HG02571 (cell line): ENCODE data around the gene RAB23.
A peak's percentile ranks its signal among the peaks of the same experiment; 100 is the strongest.
"Not testable (repeated sequence)": the region's sequence is repeated elsewhere in the genome, so short reads cannot be mapped to it uniquely, and the experiment has no call there.

Experiments used
- ATAC-seq: cut with Tn5 transposase; IDR thresholded peaks from one replicate; pipeline ENCODE4 v1.9.1; 2021; ENCODE audit warnings: mild to moderate bottlenecking, moderate library complexity; ENCODE audit not compliant: unreplicated experiment

Gene RAB23

GRCh38 chr6:57243954-57244353 lies 21.8 kb upstream of the RAB23 start:
- no peak for ATAC-seq

DNA sequence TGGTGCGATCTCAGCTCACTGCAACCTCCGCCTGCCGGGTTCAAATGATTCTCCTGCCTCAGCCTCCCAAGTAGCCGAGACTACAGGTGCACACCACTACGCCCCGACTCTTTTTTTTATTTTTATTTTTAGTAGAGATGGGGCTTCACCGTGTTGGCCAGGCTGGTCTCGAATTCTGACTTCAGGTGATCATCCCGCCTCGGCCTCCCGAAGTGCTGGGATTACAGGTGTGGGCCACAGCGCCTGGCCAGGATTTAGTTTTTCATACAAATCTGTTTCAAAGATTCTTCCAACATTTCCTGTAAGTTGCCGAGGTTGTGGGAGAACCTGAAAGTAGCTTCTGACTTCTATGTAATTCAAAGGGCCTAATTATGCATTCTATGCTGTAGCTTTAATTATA lies 21.4 kb upstream of the RAB23 start:
- ATAC-seq, result not testable (repeated sequence)

DNA sequence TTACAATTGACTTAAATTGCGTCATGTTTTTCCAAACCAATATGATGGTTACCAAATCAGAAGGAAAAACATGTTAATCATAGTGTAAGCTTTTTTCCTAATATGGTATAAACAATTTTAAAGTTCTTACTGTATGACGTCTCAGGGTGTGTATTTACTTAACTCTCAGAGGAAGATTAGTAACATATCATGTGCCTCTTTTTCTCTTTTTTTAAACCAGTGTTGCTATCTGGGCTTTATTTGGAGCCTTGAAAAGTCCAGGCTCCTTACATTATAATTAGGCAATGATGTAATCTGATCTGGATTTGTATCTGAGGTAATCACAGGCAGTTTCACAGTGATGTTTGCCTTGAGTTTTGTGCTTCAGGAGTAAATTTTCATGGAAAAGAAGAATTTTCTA lies 20.4 kb upstream of the RAB23 start:
- ATAC-seq, result no peak

DNA sequence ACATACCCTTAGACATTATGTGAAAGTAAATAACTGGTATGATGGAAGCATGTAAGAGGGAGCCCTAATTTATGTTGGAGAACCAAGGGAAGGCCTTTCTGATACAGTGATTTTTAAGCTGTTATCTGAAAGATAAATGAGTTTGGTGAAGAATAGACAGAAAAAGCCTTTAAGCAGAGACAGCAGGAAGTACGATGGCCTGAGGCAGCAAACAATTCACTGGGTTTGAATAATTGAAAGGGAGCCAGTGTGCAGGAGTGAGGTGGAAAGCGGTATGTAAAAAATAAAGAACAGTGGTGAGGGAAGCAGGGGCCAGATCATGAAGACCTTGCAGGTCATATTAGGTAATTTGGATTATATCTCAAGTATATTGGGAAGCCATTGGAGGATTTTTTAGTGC lies 4.1 kb upstream of the RAB23 start:
- ATAC-seq, result no peak

DNA sequence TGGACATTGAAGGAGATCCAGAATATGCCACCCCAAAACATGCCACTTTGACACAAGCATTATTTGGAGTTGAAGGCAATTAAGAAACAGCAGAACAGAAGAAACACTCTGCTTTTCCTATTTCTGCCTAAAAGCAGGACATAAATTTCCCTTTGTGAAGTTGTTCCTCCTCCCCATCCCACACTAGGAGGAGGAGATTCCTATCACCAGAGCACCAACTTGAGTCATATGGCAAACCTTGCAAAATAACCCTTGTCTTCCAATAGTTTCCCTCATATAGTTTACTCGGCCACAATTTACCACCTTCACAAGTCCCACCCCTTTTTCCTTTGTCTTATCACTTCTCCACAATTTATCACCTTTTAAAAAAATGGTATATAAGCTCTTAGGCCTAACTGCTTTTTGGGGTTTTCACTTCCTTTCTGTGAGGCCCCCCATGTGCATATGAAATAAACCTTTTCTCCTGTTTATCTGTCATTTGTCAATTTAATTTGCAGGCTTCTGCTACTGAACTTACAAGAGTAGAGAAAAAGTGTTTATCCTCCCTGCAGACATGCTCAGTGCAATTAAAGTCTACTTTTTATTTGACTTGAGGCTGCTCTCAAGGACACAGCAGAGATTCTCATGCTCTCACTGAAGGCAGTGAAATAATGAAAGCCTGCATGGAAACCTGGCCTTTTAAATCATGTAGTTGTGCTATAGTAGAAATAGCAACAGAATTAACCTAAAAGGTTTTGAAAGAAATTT lies 2.8 kb upstream of the RAB23 start:
- no peak for ATAC-seq

- no peak for ATAC-seq
Observed at GRCh38 chr6:57222743-57223077, 603 bp upstream of the RAB23 start.

DNA sequence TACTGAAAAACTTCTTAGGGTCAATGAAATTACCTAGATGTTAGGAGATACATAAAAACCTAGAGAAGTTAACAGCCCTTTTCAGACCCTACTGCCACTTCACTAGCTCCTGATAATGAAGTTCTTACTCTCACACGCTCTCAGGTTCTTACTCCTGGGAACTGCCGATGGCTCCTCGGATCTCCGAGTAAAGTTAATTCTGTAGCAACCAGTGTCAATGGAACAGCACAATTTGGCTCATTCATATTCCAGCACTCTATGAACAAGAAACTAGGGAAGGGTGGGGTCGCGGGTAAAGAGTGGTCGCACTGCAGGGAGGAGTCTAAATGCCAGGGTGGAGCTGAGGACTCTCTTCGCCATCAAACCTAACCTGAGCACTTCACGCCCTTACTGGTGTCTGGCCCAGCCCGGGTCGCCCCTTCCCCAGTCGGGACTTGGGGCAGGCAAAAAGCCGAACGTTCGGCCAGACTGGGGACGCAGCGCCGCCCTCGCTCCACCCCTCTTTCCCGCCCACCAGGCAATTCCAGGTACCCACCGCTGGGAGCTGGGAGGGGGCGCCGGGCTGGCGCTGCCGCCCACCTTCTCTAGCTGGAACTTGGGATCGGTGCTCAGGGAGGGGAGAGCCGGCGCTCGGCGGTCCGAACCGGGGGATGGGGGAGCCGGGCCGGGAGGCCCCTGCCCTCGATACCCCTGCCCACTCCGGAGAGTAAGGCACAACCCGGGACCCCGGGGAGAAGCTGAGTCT lies 744 bp downstream of the RAB23 start:
- ATAC-seq, result peak; percentile 60

DNA sequence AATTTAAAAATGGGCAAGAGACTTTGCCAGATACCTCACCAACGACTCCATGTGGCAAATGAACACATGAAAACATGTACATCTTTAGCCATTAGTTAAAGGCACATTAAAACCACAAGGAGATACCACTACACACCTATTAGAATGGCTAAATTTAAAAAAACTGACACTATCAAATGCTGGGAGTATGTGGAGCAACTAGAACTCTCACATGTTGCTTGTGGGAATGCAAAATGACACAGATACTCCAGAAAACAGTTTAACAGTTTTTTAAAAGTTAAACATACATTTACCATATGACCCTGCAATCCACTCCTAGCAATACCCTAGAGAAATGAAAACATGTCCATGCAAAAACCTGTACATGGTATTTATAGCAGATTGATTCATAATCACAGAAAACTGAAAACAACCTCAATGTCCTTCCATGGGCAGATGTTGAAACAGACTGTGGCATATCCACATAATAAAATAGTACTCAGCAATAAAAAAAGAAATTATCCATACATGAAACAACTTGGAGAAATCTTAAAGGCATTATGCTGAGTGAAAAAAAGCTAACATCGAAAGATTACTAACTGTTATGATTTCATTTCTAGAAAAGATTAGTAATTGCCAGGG lies 1.9 kb downstream of the RAB23 start:
- no peak for ATAC-seq

GRCh38 chr6:57217270-57217669 lies 4.8 kb downstream of the RAB23 start:
- ATAC-seq, result no peak

DNA sequence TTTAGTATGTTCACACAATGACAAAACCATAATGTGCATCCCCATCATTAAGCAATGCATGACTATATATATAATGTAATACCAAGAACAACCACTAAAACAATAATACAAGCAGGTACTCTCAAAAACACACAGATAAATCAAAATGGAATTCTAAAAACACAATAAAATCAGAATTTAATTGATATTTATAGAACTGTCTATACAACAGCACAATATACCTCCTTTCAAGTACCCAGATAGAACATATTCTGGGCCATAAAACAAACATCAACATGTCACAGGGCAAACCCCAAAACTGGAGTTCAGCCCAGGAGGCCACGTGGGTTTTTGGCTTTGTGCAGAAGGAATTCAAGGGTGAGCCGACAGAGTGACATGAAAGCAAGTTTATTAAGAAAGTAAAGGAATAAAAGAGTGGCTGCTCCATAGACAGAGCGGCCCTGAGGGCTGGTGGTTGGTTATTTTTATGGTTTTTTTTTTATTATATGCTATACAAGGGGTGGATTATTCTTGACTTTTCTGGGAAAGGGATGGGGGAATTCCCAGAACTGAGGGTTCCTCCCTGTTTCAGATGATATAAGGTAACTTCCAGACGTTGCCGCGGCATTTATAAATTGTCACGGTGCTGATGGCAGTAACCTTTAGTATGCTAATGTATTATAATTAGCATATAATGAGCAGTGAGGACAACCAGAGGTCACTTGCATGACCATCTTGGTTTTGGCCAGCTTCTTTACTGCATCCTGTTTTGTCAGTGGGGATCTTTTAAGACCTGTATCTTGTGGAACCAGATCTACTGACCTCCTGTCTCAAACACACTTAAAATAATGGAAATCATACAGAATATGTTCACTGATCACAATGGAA lies 5.6 kb downstream of the RAB23 start:
- no peak for ATAC-seq

- ATAC-seq, result no peak
Observed at GRCh38 chr6:57215260-57215659, 6.8 kb downstream of the RAB23 start.

DNA sequence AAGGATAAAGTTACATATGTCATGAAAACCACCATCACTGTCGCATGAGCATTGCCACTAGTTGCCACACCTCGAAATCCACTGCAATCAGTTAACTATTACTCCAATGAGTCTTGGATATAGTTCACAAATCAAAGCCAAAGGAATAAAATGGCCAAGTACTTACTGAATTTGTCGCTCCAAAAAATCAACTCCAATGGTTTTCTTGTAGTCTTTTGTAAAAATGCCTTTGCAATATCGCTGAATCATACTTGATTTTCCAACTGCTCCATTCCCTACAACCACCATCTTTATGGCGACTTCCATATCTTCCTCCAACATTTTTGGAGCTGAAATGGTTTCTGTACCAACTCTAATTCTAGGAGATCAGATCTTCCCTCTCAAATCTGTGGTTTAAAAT lies 12.0 kb downstream of the RAB23 start:
- no peak for ATAC-seq

DNA sequence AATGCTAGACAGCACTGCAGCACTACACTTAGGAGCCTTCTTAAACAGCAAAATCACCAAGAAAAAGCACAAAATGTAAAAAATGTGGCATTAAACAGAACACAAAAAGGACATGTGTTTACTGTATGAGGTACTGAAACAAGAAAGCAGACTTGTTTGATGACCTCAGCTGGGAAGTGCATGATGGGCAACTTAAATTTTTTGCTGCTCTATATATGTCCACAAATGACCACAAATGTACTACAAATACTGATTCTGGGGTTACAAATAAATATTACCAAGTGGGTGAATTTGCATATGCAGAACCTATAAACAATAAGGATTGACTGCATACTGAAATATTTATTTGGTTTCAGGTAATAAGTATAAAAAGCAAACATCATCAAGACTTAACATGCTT lies 13.1 kb downstream of the RAB23 start:
- no peak for ATAC-seq

GRCh38 chr6:57207872-57208271 lies 14.2 kb downstream of the RAB23 start:
- ATAC-seq, result no peak

DNA sequence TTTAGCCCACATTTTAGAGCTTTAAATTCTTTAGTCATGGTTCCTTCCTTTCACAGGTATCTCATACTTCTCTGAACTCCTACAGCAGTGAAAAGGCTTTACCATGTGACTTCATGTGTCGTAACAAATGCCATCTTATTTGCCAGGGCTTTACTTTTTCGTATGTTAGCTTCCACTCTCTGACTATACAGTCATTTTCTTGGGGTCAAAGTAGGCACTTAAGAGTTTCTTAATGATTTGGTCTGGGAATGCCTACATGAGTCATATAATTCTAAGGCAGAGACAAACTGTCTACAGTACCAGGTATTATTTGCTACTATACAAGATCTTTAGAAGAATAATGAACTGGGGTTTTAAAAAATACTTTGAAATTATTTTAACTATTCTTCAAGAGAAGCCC lies 15.0 kb downstream of the RAB23 start:
- ATAC-seq, result no peak

DNA sequence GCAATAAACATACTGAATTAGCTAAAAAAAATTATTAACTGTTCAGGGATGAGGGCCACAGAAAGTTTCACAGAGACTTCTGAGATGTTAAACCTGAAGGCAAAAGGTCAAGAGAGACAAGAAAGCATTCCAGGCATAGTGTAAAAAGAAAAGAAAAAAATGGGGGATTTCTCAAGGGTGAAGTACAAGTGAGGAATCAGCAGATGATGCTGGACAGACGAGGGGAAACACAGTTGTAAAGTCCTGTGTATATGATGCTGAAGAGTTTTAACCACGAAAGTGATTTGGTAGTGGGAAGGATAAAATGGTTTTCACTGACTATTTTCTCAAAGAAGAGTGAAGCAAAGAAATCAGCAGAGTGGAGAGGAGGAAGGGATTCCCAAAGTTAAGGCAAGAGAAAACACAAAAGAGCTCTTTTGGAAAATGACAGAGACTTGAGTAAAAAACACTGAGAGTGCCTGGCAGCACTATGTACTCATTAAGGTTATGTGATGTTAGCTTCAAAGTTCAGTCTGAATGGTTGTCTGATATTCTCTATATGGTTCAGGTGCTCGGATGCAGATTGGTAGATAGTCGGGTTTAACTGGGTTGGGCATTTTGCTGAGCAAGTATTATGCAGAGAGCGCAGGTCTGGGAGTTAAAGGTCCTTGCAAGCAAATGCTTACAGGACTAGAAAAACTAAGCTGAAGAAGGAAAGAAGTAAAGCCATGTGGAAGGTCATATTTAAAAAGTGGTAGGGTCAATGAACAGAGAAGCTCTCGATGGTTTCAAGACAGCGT lies 16.4 kb downstream of the RAB23 start:
- no peak for ATAC-seq

GRCh38 chr6:57201718-57202117 lies 20.4 kb downstream of the RAB23 start:
- no peak for ATAC-seq

- ATAC-seq, result no peak
Observed at GRCh38 chr6:57198926-57199636, 23.0 kb downstream of the RAB23 start.

DNA sequence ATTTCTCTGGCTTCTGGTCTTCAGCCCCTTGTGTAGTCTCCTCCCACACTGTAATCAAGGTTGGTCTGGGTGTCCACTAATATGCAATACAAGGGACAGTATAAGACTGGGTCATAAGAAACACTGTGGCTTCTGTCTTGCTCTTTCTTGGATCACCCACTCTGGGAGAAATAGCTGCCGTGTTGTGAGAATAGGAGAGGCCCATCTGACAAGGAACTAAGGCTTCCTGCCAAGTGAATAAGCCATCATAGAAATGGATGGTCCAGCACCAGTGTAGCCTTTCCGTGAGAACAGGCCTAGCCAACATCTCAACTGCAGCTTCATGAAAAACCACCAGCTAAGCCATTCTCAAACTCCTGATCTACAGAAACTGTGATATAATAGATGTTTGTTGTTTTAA lies 26.6 kb downstream of the RAB23 start:
- no peak for ATAC-seq

DNA sequence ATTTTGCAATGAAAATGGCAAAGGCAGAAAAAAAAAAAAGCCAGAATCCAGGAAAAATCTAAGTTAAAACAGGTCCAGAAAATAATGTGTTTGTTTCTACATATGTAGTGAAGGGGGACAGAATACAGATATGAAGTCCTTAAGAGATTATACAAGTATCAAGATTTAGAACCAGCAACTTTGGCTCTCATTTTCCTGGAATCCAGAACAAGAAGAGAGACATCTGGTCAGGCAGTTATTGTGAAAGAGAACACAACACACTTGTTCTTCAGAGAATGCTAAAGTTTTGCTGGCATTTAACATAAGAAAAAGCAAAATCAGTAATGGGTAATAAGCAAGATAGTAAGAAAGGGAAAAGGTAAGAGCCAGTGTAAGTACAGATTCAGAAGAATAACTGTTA lies 28.9 kb downstream of the RAB23 start:
- ATAC-seq, result no peak
